ENCODE data around the gene MARCO.

GRCh38 chr2:118909191-118909590 lies 32.8 kb upstream of the MARCO start:
- TF ChIP-seq CTCF (IDR thresholded peaks at IDR 0.05) (no peak), TCF7L2 (IDR thresholded peaks at IDR 0.05; ENCODE audit: low read depth, low read length) (no peak), POLR2AphosphoS5 (IDR thresholded peaks at IDR 0.05; ENCODE audit: low read depth, low read length) (no peak), REST (IDR thresholded peaks at IDR 0.05; ENCODE audit: insufficient read depth in 1 of 2, low read depth in 2 of 2, low read length in 1 of 2) (no peak)
